ENCODE results near the gene COL24A1.

Gene COL24A1

GRCh38 chr1:86061551-86061990 is 95.0 kb downstream of the COL24A1 start:
- no peak overlapping the region for H3K9ac ChIP-seq (ENCODE audit: low read length)
- no peak for DNase-seq
- no CpG with 5 or more reads among the region's 2 CpGs for WGBS (ENCODE audit: extremely low coverage, insufficient coverage, insufficient read length)
- H4K8ac ChIP-seq (ENCODE audit: low read depth, low read length) = no peak overlapping the region
- no peak overlapping the region for H2BK5ac ChIP-seq (ENCODE audit: low read depth, low read length, poor library complexity)
- no peak overlapping the region for H3K4me3 ChIP-seq (ENCODE audit: low read depth, low read length)
- no peaks in the 10 kb centered on the region for H3K36me3 ChIP-seq (ENCODE audit: control insufficient read depth in 1 of 2, insufficient read depth in 2 of 2, low read length in 2 of 2)
- H2AK5ac ChIP-seq (ENCODE audit: low read length) = no peak overlapping the region
- H3K27ac ChIP-seq (ENCODE audit: low read depth, low read length) = no peak overlapping the region
- H2AFZ ChIP-seq (ENCODE audit: insufficient read depth, low read length, poor library complexity) = no peak overlapping the region
- H3K4ac ChIP-seq (ENCODE audit: low read depth, low read length) = no peak overlapping the region
- no peak overlapping the region for H4K91ac ChIP-seq (ENCODE audit: low read depth, low read length)
- H3K18ac ChIP-seq (ENCODE audit: low read length) = no peak overlapping the region
- H3K27me3 ChIP-seq (ENCODE audit: insufficient read depth, low read length) = no peaks in the 10 kb centered on the region
- H4K12ac ChIP-seq (ENCODE audit: low read depth, low read length) = no peak overlapping the region
- no peaks in the 10 kb centered on the region for H3K9me3 ChIP-seq (ENCODE audit: insufficient read depth, low read depth, low read length)
- H3K23ac ChIP-seq (ENCODE audit: low read length) = no peak overlapping the region
- H3K79me1 ChIP-seq (ENCODE audit: low read length) = no peaks in the 10 kb centered on the region
- H2BK120ac ChIP-seq (ENCODE audit: insufficient read depth, low read length, poor library complexity) = no peak overlapping the region
- H2BK12ac ChIP-seq (ENCODE audit: low read length) = no peak overlapping the region
- no peak overlapping the region for H3K14ac ChIP-seq (ENCODE audit: low read length)
- H3K4me2 ChIP-seq (ENCODE audit: low read length) = no peak overlapping the region
- H3K79me2 ChIP-seq (ENCODE audit: control insufficient read depth, insufficient read depth, low read length, poor library complexity) = no peaks in the 10 kb centered on the region
- no peaks in the 10 kb centered on the region for H3K4me1 ChIP-seq (ENCODE audit: control insufficient read depth in 1 of 2, insufficient read depth in 2 of 2, low read length in 2 of 2)

GRCh38 chr1:86054396-86054795 is 102.2 kb downstream of the COL24A1 start:
- Histone ChIP-seq H3K14ac (ENCODE audit: low read length) (no peak overlapping the region), H3K23ac (ENCODE audit: low read length) (no peak overlapping the region), H4K8ac (ENCODE audit: low read depth, low read length) (no peak overlapping the region), H2BK5ac (ENCODE audit: low read depth, low read length, poor library complexity) (no peak overlapping the region), H3K4me2 (ENCODE audit: low read length) (no peak overlapping the region), H3K79me2 (ENCODE audit: control insufficient read depth, insufficient read depth, low read length, poor library complexity) (no peaks in the 10 kb centered on the region), H2BK120ac (ENCODE audit: insufficient read depth, low read length, poor library complexity) (no peak overlapping the region), H2AFZ (ENCODE audit: insufficient read depth, low read length, poor library complexity) (no peak overlapping the region), H3K27me3 (ENCODE audit: insufficient read depth, low read length) (no peaks in the 10 kb centered on the region), H3K4me1 (ENCODE audit: control insufficient read depth in 1 of 2, insufficient read depth in 2 of 2, low read length in 2 of 2) (no peaks in the 10 kb centered on the region), H2BK12ac (ENCODE audit: low read length) (no peak overlapping the region), H4K12ac (ENCODE audit: low read depth, low read length) (no peak overlapping the region), H4K91ac (ENCODE audit: low read depth, low read length) (no peak overlapping the region), H3K27ac (ENCODE audit: low read depth, low read length) (no peak overlapping the region), H3K36me3 (ENCODE audit: control insufficient read depth in 1 of 2, insufficient read depth in 2 of 2, low read length in 2 of 2) (no peaks in the 10 kb centered on the region), H3K9ac (ENCODE audit: low read length) (no peak overlapping the region), H3K4ac (ENCODE audit: low read depth, low read length) (no peak overlapping the region), H3K18ac (ENCODE audit: low read length) (no peak overlapping the region), H3K79me1 (ENCODE audit: low read length) (no peaks in the 10 kb centered on the region), H3K4me3 (ENCODE audit: low read depth, low read length) (no peak overlapping the region), H2AK5ac (ENCODE audit: low read length) (no peak overlapping the region), H3K9me3 (ENCODE audit: insufficient read depth, low read depth, low read length) (no peaks in the 10 kb centered on the region)
- WGBS (ENCODE audit: extremely low coverage, insufficient coverage, insufficient read length) = no CpG with 5 or more reads among the region's 2 CpGs
- DNase-seq = no peak

DNA sequence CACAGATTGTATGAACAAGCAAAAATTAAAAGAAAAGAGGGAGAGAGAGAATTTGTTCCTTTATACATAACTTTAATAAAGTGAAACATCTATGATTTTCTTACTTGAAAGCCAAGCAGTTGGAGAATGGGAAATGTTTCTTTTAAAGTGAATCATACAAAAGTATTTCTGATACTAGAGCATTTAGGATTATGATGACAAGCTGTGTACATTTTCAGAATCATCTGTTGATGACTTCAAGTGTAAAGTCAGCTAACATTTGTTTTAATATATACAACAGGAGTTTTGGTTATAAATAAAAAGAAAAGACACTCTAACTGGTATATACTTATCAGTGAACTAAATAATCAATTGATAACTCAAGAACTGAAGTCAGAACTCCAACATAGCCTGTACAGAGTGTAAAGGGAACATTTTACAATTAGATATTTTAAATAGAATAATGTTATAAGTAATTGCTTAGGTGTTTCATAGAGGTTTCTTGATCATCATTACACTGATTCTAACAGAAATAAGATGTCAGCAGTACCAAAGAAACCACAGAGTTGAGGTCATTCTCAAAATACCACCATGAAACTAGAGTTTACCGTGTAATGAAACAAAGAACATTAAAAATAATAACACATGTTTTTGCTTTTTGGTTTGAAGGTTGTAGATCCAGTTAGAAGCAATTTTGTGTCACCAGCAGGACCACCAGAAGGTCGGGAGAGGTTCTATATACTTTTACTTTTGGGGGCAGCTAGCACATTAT is 103.4 kb downstream of the COL24A1 start:
- H3K14ac ChIP-seq (ENCODE audit: low read length) = no peak overlapping the region
- H3K79me1 ChIP-seq (ENCODE audit: low read length) = no peaks in the 10 kb centered on the region
- H3K36me3 ChIP-seq (ENCODE audit: control insufficient read depth in 1 of 2, insufficient read depth in 2 of 2, low read length in 2 of 2) = no peaks in the 10 kb centered on the region
- H3K23ac ChIP-seq (ENCODE audit: low read length) = no peak overlapping the region
- no peak overlapping the region for H3K9ac ChIP-seq (ENCODE audit: low read length)
- no peaks in the 10 kb centered on the region for H3K9me3 ChIP-seq (ENCODE audit: insufficient read depth, low read depth, low read length)
- H2AK5ac ChIP-seq (ENCODE audit: low read length) = no peak overlapping the region
- no peaks in the 10 kb centered on the region for H3K4me1 ChIP-seq (ENCODE audit: control insufficient read depth in 1 of 2, insufficient read depth in 2 of 2, low read length in 2 of 2)
- no peak overlapping the region for H4K91ac ChIP-seq (ENCODE audit: low read depth, low read length)
- WGBS (ENCODE audit: extremely low coverage, insufficient coverage, insufficient read length) = no CpG with 5 or more reads among the region's 2 CpGs
- no peak for DNase-seq
- H2BK12ac ChIP-seq (ENCODE audit: low read length) = no peak overlapping the region
- H3K4me3 ChIP-seq (ENCODE audit: low read depth, low read length) = no peak overlapping the region
- H2BK120ac ChIP-seq (ENCODE audit: insufficient read depth, low read length, poor library complexity) = no peak overlapping the region
- H2AFZ ChIP-seq (ENCODE audit: insufficient read depth, low read length, poor library complexity) = no peak overlapping the region
- no peak overlapping the region for H4K12ac ChIP-seq (ENCODE audit: low read depth, low read length)
- H3K79me2 ChIP-seq (ENCODE audit: control insufficient read depth, insufficient read depth, low read length, poor library complexity) = no peaks in the 10 kb centered on the region
- H3K4ac ChIP-seq (ENCODE audit: low read depth, low read length) = no peak overlapping the region
- no peak overlapping the region for H3K4me2 ChIP-seq (ENCODE audit: low read length)
- H4K8ac ChIP-seq (ENCODE audit: low read depth, low read length) = no peak overlapping the region
- H3K27ac ChIP-seq (ENCODE audit: low read depth, low read length) = no peak overlapping the region
- H2BK5ac ChIP-seq (ENCODE audit: low read depth, low read length, poor library complexity) = no peak overlapping the region
- no peak overlapping the region for H3K18ac ChIP-seq (ENCODE audit: low read length)
- no peaks in the 10 kb centered on the region for H3K27me3 ChIP-seq (ENCODE audit: insufficient read depth, low read length)

GRCh38 chr1:86035101-86035500 is 121.5 kb downstream of the COL24A1 start:
- Histone ChIP-seq H2AFZ (ENCODE audit: insufficient read depth, low read length, poor library complexity) (no peak overlapping the region), H3K27me3 (ENCODE audit: insufficient read depth, low read length) (no peaks in the 10 kb centered on the region), H3K9me3 (ENCODE audit: insufficient read depth, low read depth, low read length) (no peaks in the 10 kb centered on the region), H3K4me1 (ENCODE audit: control insufficient read depth in 1 of 2, insufficient read depth in 2 of 2, low read length in 2 of 2) (no peaks in the 10 kb centered on the region), H3K4me2 (ENCODE audit: low read length) (no peak overlapping the region), H2BK120ac (ENCODE audit: insufficient read depth, low read length, poor library complexity) (no peak overlapping the region), H4K8ac (ENCODE audit: low read depth, low read length) (no peak overlapping the region), H2BK5ac (ENCODE audit: low read depth, low read length, poor library complexity) (no peak overlapping the region), H3K79me2 (ENCODE audit: control insufficient read depth, insufficient read depth, low read length, poor library complexity) (no peaks in the 10 kb centered on the region), H4K91ac (ENCODE audit: low read depth, low read length) (no peak overlapping the region), H3K4ac (ENCODE audit: low read depth, low read length) (no peak overlapping the region), H3K18ac (ENCODE audit: low read length) (no peak overlapping the region), H2BK12ac (ENCODE audit: low read length) (no peak overlapping the region), H3K23ac (ENCODE audit: low read length) (no peak overlapping the region), H3K27ac (ENCODE audit: low read depth, low read length) (no peak overlapping the region), H3K9ac (ENCODE audit: low read length) (no peak overlapping the region), H4K12ac (ENCODE audit: low read depth, low read length) (no peak overlapping the region), H3K14ac (ENCODE audit: low read length) (no peak overlapping the region), H3K4me3 (ENCODE audit: low read depth, low read length) (no peak overlapping the region), H2AK5ac (ENCODE audit: low read length) (no peak overlapping the region), H3K36me3 (ENCODE audit: control insufficient read depth in 1 of 2, insufficient read depth in 2 of 2, low read length in 2 of 2) (no peaks in the 10 kb centered on the region), H3K79me1 (ENCODE audit: low read length) (no peaks in the 10 kb centered on the region)
- DNase-seq = no peak
- no CpG with 5 or more reads among the region's 1 CpG for WGBS (ENCODE audit: extremely low coverage, insufficient coverage, insufficient read length)
